Umbilical cord (tissue), 2 donors: ENCODE results near the gene FSTL4. TPM values are rescaled to one million over a fixed set of nuclear protein-coding genes. Genes with fewer than 3 reads are reported as not detected.
"Not testable (repeated sequence)": the region's sequence is repeated elsewhere in the genome, so short reads cannot be mapped to it uniquely, and the experiment has no call there.

Experiments used
- DNase-seq: peaks from one replicate; pipeline ENCODE4 v3.0.0-alpha.2; 2015; ENCODE audit warnings: low spot score
- total RNA-seq: library from RNA; depleted of rRNA; stranded (reverse); fragments of >200 nt; gene quantifications from one replicate; pipeline ENCODE4 v1.2.3, GENCODE V29; 2014; ENCODE audit warnings: low replicate concordance; ENCODE audit not compliant: insufficient read depth

FSTL4 gene
- total RNA-seq, 1 donor from 2014 or later, result 1.4 TPM

- DNase-seq, result peak; percentile 50
Observed at GRCh38 chr5:133457439-133458355, 154.6 kb downstream of the FSTL4 start.

GRCh38 chr5:133456933-133457402, 155.4 kb downstream of the FSTL4 start:
- DNase-seq, result peak; percentile 73

- no peak for DNase-seq
Observed at GRCh38 chr5:133455676-133456075, 156.7 kb downstream of the FSTL4 start.

GRCh38 chr5:133454442-133454841, 157.9 kb downstream of the FSTL4 start:
- no peak for DNase-seq

GRCh38 chr5:133453831-133454230, 158.5 kb downstream of the FSTL4 start:
- no peak for DNase-seq

- DNase-seq, result no peak
Observed at GRCh38 chr5:133453084-133453780, 159.1 kb downstream of the FSTL4 start.

GRCh38 chr5:133451926-133452325, 160.4 kb downstream of the FSTL4 start:
- DNase-seq, result no peak

- DNase-seq, result no peak
Observed at GRCh38 chr5:133450286-133450685, 162.1 kb downstream of the FSTL4 start.

GRCh38 chr5:133449181-133449580, 163.2 kb downstream of the FSTL4 start:
- no peak for DNase-seq

GRCh38 chr5:133446440-133446839, 165.9 kb downstream of the FSTL4 start:
- DNase-seq, result no peak

- no peak for DNase-seq
Observed at GRCh38 chr5:133445744-133446143, 166.6 kb downstream of the FSTL4 start.

- DNase-seq, result not testable (repeated sequence)
Observed at GRCh38 chr5:133445204-133445603, 167.1 kb downstream of the FSTL4 start.

- no peak for DNase-seq
Observed at GRCh38 chr5:133444711-133445110, 167.6 kb downstream of the FSTL4 start.

GRCh38 chr5:133441166-133441815, 171.1 kb downstream of the FSTL4 start:
- DNase-seq, result no peak

- DNase-seq, result no peak
Observed at GRCh38 chr5:133440467-133441115, 171.8 kb downstream of the FSTL4 start.

- DNase-seq, result no peak
Observed at GRCh38 chr5:133439859-133440258, 172.5 kb downstream of the FSTL4 start.

- DNase-seq, result no peak
Observed at GRCh38 chr5:133438487-133438886, 173.9 kb downstream of the FSTL4 start.

- no peak for DNase-seq
Observed at GRCh38 chr5:133434336-133434735, 178.0 kb downstream of the FSTL4 start.

- no peak for DNase-seq
Observed at GRCh38 chr5:133433641-133434040, 178.7 kb downstream of the FSTL4 start.

- DNase-seq, result no peak
Observed at GRCh38 chr5:133432956-133433532, 179.3 kb downstream of the FSTL4 start.

- DNase-seq, result no peak
Observed at GRCh38 chr5:133431326-133431865, 180.9 kb downstream of the FSTL4 start.
